Measurements from ENCODE around the gene RCBTB2. TPM values are rescaled to one million over a fixed set of nuclear protein-coding genes. Genes with fewer than 3 reads are reported as not detected.

The RCBTB2 gene
- total and polyA plus RNA-seq, 2 donors (not counting 3 experiments of a cell fraction or from before 2014, with no cell fraction given) = 10.7 to 12.6 TPM

DNA sequence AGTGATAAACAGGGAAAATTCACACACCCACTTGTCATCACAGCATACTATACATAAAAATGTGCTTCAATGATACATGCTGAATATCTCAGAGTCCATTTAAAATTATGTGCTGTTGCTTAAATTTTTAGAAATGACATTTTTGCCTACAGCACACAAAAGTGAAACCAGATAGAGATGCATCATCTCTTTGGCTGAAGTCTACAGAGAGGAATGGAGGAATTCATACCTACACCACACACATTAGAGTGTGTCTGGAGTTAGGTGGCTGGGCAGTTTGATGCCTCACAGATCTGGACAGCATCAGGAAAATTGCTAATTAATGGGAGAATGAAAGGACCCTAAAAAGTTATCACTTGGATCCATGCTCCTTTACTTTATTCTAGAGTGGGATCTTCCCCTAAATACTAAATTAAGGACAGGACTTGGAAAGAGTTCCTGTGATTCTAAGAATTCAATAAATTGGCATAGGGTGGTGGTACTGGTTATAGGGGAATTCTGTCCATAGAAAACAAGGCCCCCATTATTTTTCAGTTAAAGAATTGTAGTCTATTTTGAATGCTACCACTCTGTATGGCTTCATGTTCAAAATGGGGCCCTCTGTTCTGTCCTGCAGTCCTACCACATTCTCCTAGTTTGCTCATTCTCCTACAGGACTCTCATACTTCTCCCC, 41.3 kb downstream of the RCBTB2 start:
- no peaks in the 10 kb centered on the region for H3K9me3 ChIP-seq (replicated peaks; ENCODE audit: control insufficient read depth, insufficient read depth, low read length)
- dilution Hi-C loops (cut with MboI; ENCODE audit: extremely low pct_ligation_motif_present, low sequenced_read_pairs) (no loop called here), intact Hi-C loops (cut with micrococcal nuclease) (no loop called here)
- FAIRE-seq (no peak), DNase-seq (ENCODE audit: low read depth, low spot score) (no peak)
- H3K4me2 ChIP-seq (ENCODE audit: insufficient read depth, low read length) = peak overlapping the region; percentile 88
- POLR2A ChIA-PET = interaction anchor here (1.2 kb wide), 1 partner anchor 41 kb away, joined by 3 read pairs; the partner anchor contains the start of gene RCBTB2
- H3K9ac ChIP-seq (replicated peaks; ENCODE audit: extremely low read depth, insufficient read depth, low read length) = no peak overlapping the region
- no peaks in the 10 kb centered on the region for H4K20me1 ChIP-seq (replicated peaks; ENCODE audit: control insufficient read depth, extremely low read depth, insufficient read depth, low read length)
- CTCF ChIA-PET = interaction anchor here (1.0 to 1.7 kb wide), 2 partner anchors 41 to 88 kb away, joined by 3 to 9 read pairs; partner anchors contain the start of gene RCBTB2
- H3K4me3 ChIP-seq (replicated peaks in 1 of 3; ENCODE audit: insufficient read depth in 1 of 3, low read depth in 1 of 3, low read length in 3 of 3) = no peak overlapping the region
- no TSS peak for BruUV-seq (replicated peaks)
- no peaks in the 10 kb centered on the region for H3K27me3 ChIP-seq (ENCODE audit: control insufficient read depth in 2 of 2, insufficient read depth in 2 of 2, low read length in 2 of 2)
- H3K9me1 ChIP-seq (replicated peaks; ENCODE audit: control insufficient read depth, extremely low read depth, insufficient read depth, low read length) = no peaks in the 10 kb centered on the region
- no peaks in the 10 kb centered on the region for H3K36me3 ChIP-seq (ENCODE audit: control insufficient read depth in 2 of 2, extremely low read depth in 1 of 2, insufficient read depth in 2 of 2, low read length in 2 of 2)
- TF ChIP-seq POLR2A (IDR thresholded peaks at IDR 0.05; ENCODE audit: low read depth, low read length) (no peak), POLR2AphosphoS5 (IDR thresholded peaks at IDR 0.05; ENCODE audit: insufficient read depth, low read depth, low read length) (no peak), GATA2 (IDR thresholded peaks at IDR 0.05; ENCODE audit: insufficient read depth, insufficient read length, low read depth, low read length) (no peak), MYC (IDR thresholded peaks at IDR 0.05; ENCODE audit: low read depth, low read length) (no peak), JUN (IDR thresholded peaks at IDR 0.05; ENCODE audit: borderline replicate concordance, insufficient read depth, insufficient read length, low read depth) (no peak), EZH2 (IDR thresholded peaks at IDR 0.05; ENCODE audit: borderline replicate concordance, low read depth, low read length, severe bottlenecking) (no peak), FOS (IDR thresholded peaks at IDR 0.05; ENCODE audit: borderline replicate concordance, insufficient read depth, low read length) (no peak)
- TF ChIP-seq, protein P1, sequence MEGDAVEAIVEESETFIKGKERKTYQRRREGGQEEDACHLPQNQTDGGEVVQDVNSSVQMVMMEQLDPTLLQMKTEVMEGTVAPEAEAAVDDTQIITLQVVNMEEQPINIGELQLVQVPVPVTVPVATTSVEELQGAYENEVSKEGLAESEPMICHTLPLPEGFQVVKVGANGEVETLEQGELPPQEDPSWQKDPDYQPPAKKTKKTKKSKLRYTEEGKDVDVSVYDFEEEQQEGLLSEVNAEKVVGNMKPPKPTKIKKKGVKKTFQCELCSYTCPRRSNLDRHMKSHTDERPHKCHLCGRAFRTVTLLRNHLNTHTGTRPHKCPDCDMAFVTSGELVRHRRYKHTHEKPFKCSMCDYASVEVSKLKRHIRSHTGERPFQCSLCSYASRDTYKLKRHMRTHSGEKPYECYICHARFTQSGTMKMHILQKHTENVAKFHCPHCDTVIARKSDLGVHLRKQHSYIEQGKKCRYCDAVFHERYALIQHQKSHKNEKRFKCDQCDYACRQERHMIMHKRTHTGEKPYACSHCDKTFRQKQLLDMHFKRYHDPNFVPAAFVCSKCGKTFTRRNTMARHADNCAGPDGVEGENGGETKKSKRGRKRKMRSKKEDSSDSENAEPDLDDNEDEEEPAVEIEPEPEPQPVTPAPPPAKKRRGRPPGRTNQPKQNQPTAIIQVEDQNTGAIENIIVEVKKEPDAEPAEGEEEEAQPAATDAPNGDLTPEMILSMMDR (IDR thresholded peaks at IDR 0.05; ENCODE audit: extremely low read depth in 1 of 2, insufficient read depth in 1 of 2, low read depth in 1 of 2, low read length in 2 of 2) = no peak
- TF ChIP-seq, protein P2, sequence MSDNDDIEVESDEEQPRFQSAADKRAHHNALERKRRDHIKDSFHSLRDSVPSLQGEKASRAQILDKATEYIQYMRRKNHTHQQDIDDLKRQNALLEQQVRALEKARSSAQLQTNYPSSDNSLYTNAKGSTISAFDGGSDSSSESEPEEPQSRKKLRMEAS (IDR thresholded peaks at IDR 0.05; ENCODE audit: insufficient read depth, insufficient read length) = no peak
- H3K79me2 ChIP-seq (ENCODE audit: control insufficient read depth, insufficient read depth, low read length) = no peaks in the 10 kb centered on the region
- H3K4me1 ChIP-seq (ENCODE audit: control insufficient read depth, extremely low read depth, insufficient read depth, low read length) = peaks cover 47% of the 10 kb centered on the region
- peak overlapping the region; percentile 54 for H3K27ac ChIP-seq (ENCODE audit: insufficient read depth, low read depth, low read length)
- H2AFZ ChIP-seq (ENCODE audit: low read depth, low read length) = peak overlapping the region; percentile 66

Measured in endothelial cell of umbilical vein (primary cell).